SH-SY5Y (cell line): ENCODE measurements around the gene SUGCT.

Source experiments
- GATA2 ChIP-seq: IDR thresholded peaks from 2 replicates; pipeline ENCODE4 v1.6.1; 2011; ENCODE audit warnings: mild to moderate bottlenecking, low read depth, low read length
- GATA3 ChIP-seq: IDR thresholded peaks from 2 replicates; pipeline ENCODE4 v1.6.1; 2011; ENCODE audit warnings: low read depth, mild to moderate bottlenecking, low read length, moderate library complexity

DNA sequence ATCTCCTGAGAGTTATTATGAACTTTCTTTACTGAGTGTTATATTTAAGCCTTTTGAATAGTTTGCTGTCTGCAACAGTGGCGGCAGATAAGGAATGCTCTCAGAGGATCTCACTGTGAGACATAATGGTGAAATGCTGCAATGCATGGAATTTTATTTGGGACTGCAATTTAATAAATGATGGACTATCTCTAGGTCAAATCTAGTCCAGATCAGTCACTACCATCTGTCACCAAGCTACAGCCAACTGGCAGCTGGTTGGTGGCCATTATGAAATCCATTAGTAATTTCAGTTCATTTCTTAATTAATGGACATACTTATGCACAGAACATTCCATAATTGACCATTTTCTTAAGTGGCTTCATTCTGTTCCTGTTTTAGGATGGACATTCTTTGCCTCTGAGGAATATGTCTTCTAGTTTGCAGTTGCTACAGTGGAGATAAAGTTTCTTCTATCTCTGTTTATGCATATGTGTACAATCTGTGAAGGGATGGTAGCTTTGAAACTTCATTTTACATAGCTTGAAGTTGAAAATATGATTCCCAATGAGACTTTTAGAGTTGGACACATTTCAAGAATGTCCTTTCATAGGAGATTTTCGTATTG is 586.6 kb downstream of the SUGCT start:
- TF ChIP-seq GATA2, result peak; percentile 81
- TF ChIP-seq GATA3, result peak; percentile 90
